Stomach (tissue), 9 donors: ENCODE data around the gene KCTD10. TPM values are rescaled to one million over a fixed set of nuclear protein-coding genes. Genes with fewer than 3 reads are reported as not detected.

Source experiments
- DNase-seq, 2 donors: peaks; one replicate each; pipeline versions ENCODE4 v3.0.0 to v3.0.0-alpha.2; 2013 to 2019
- H3K27ac ChIP-seq, 5 donors: fragments of 200-600 bp in 4 of 5; sonication (generic) in 4 of 5; one replicate each; pipeline ENCODE4 v1.5.1; 2013 to 2019; ENCODE audit warnings: mild to moderate bottlenecking in 1 of 5, moderate library complexity in 1 of 5
- H3K27me3 ChIP-seq, 3 donors: fragments of 200-600 bp; sonication (generic); one replicate each; pipeline ENCODE4 v1.5.1; 2017 to 2019; ENCODE audit warnings: mixed run types in 1 of 3
- H3K36me3 ChIP-seq, 4 donors: fragments of 200-600 bp; sonication (generic); 1 replicate in 3 of 4; 2 replicates in 1 of 4; pipeline ENCODE4 v1.5.1; 2016 to 2019
- H3K4me1 ChIP-seq, 4 donors: fragments of 200-600 bp; sonication (generic); one replicate each; pipeline ENCODE4 v1.5.1; 2016 to 2019
- H3K4me3 ChIP-seq, 4 donors: fragments of 200-600 bp; sonication (generic) in 3 of 4; one replicate each; pipeline ENCODE4 v1.5.1; 2016 to 2019; ENCODE audit warnings: mild to moderate bottlenecking in 1 of 4
- H3K9me3 ChIP-seq, 4 donors: fragments of 200-600 bp; sonication (generic); one replicate each; pipeline ENCODE4 v1.5.1; 2016 to 2019
- CTCF ChIP-seq, 7 experiments: fragments of 450-650 bp in 4 of 7; fragments of 200-600 bp in 3 of 7; sonication (generic) in 3 of 7; IDR thresholded peaks; one replicate each; pipeline ENCODE4 v1.5.1; 2016 to 2019; ENCODE audit warnings: antibody characterized with exemption in 7 of 7, control low read depth in 2 of 7, mild to moderate bottlenecking in 1 of 7
- EP300 ChIP-seq: sonication (generic); formaldehyde crosslinking; IDR thresholded peaks from one replicate; pipeline ENCODE4 v1.6.1; 2017; ENCODE audit warnings: antibody characterized with exemption
- POLR2A ChIP-seq, 4 donors: fragments of 450-650 bp; IDR thresholded peaks; one replicate each; pipeline ENCODE4 v1.6.1; 2016; ENCODE audit warnings: antibody characterized with exemption in 4 of 4, control low read depth in 2 of 4, mild to moderate bottlenecking in 1 of 4, moderate library complexity in 1 of 4
- POLR2AphosphoS5 ChIP-seq, 3 donors: sonication (generic); formaldehyde crosslinking; IDR thresholded peaks; one replicate each; pipeline ENCODE4 v1.6.1; 2016; ENCODE audit warnings: antibody characterized with exemption in 3 of 3
- WGBS, 5 donors: extraction: QIAGEN DNeasy Blood & Tissue Kit in 3 of 5; methylation state at CpG; one replicate each; pipeline versions ENCODE4 v1.1.5 to v1.1.7; 2013 to 2018; 5-methylcytosine and 5-hydroxymethylcytosine counted together
- intact Hi-C: fragments of 100-400 bp; cut with DNase I; formaldehyde crosslinking; loops from one replicate; pipeline ENCODE4 v1.15.1; 2023; ENCODE audit warnings: low total_unique reads
- polyA plus RNA-seq, 3 donors: library from polyadenylated mRNA; stranded (reverse); fragments of 200-250 nt; gene quantifications; one replicate each; pipeline ENCODE4 v1.2.3, GENCODE V29; 2013
- total RNA-seq, 5 donors: library from RNA; depleted of rRNA; stranded (reverse); fragments of >200 nt; gene quantifications; one replicate each; pipeline versions ENCODE4 v1.1.0 to v1.2.3, GENCODE V29; 2014 to 2016
- donor health status: healthy with polysubstance abuse.
- donor health status: Bipolar disorder and iron deficiency.
- donor health status: healthy.

The KCTD10 gene
- total and polyA plus RNA-seq, 8 donors, result 12.1 to 156 (median 35.1) TPM

GRCh38 chr12:109469517-109469916 is 7.6 kb downstream of the KCTD10 start:
- Histone ChIP-seq H3K4me1 (peaks cover 13 to 80% (median 53%) of the 10 kb centered on the region in 4 donors), H3K9me3 (no peaks in the 10 kb centered on the region), H3K36me3 (peaks cover 22 to 60% (median 54%) of the 10 kb centered on the region in 4 donors), H3K27me3 (no peaks in the 10 kb centered on the region), H3K27ac (peak overlapping the region in 2 of 5 donors; percentile 5 to 26), H3K4me3 (no peak overlapping the region)
- no peak for TF ChIP-seq POLR2AphosphoS5 (IDR thresholded peaks at IDR 0.05)
- no peak for TF ChIP-seq EP300
- no peak for TF ChIP-seq POLR2A (IDR thresholded peaks at IDR 0.05)
- TF ChIP-seq CTCF (IDR thresholded peaks at IDR 0.05), result no peak
- 87 to 95% (median 92%) methylated on average over 9 to 10 of the region's 10 CpGs for WGBS, 5 donors
- intact Hi-C loops, result no loop called here
- DNase-seq, result no peak

GRCh38 chr12:109467978-109468676 is 9.0 kb downstream of the KCTD10 start:
- no peak overlapping the region for H3K4me3 ChIP-seq
- TF ChIP-seq EP300, result no peak
- H3K27me3 ChIP-seq, result no peaks in the 10 kb centered on the region
- WGBS, 5 donors, result 69 to 89% (median 80%) methylated on average over 7 to 8 of the region's 8 CpGs
- intact Hi-C loops, result no loop called here
- DNase-seq, result no peak
- H3K36me3 ChIP-seq, result peaks cover 22 to 55% (median 52%) of the 10 kb centered on the region in 4 donors
- H3K27ac ChIP-seq, result peak overlapping the region in 4 of 5 donors; percentile 93 to 95 (median 94)
- H3K9me3 ChIP-seq, result no peaks in the 10 kb centered on the region
- peaks cover 26 to 80% (median 58%) of the 10 kb centered on the region in 4 donors for H3K4me1 ChIP-seq

GRCh38 chr12:109466821-109467220 is 10.3 kb downstream of the KCTD10 start:
- DNase-seq, result no peak
- TF ChIP-seq EP300 (no peak), POLR2A (IDR thresholded peaks at IDR 0.05) (no peak), POLR2AphosphoS5 (IDR thresholded peaks at IDR 0.05) (no peak), CTCF (IDR thresholded peaks at IDR 0.05) (no peak)
- intact Hi-C loops, result no loop called here
- 63 to 90% (median 75%) methylated on average over 3 of the region's 3 CpGs; no CpG with 5 or more reads in 1 of the 5 donors for WGBS, 5 donors
- Histone ChIP-seq H3K27ac (peak overlapping the region in 4 of 5 donors; percentile 93 to 95 (median 94)), H3K4me3 (no peak overlapping the region), H3K36me3 (peaks cover 22 to 55% (median 51%) of the 10 kb centered on the region in 4 donors), H3K9me3 (no peaks in the 10 kb centered on the region), H3K27me3 (no peaks in the 10 kb centered on the region), H3K4me1 (peaks cover 35 to 86% (median 68%) of the 10 kb centered on the region in 4 donors)

GRCh38 chr12:109466305-109466704 is 10.8 kb downstream of the KCTD10 start:
- Histone ChIP-seq H3K36me3 (peaks cover 22 to 55% (median 50%) of the 10 kb centered on the region in 4 donors), H3K27ac (peak overlapping the region in 4 of 5 donors; percentile 93 to 95 (median 94))
- intact Hi-C loops, result no loop called here

More at GRCh38 chr12:109466305-109466704, 10.8 kb downstream of the KCTD10 start:
- no peak overlapping the region for H3K4me3 ChIP-seq
- H3K4me1 ChIP-seq, result peaks cover 41 to 86% (median 71%) of the 10 kb centered on the region in 4 donors
- H3K27me3 ChIP-seq, result no peaks in the 10 kb centered on the region
- no peak for DNase-seq
- TF ChIP-seq CTCF (IDR thresholded peaks at IDR 0.05) (no peak), POLR2AphosphoS5 (IDR thresholded peaks at IDR 0.05) (no peak), POLR2A (IDR thresholded peaks at IDR 0.05) (no peak), EP300 (no peak)
- no peaks in the 10 kb centered on the region for H3K9me3 ChIP-seq
- 74 to 87% (median 84%) methylated on average over 2 of the region's 2 CpGs for WGBS, 5 donors
